ENCODE data around the gene LRRD1.

DNA sequence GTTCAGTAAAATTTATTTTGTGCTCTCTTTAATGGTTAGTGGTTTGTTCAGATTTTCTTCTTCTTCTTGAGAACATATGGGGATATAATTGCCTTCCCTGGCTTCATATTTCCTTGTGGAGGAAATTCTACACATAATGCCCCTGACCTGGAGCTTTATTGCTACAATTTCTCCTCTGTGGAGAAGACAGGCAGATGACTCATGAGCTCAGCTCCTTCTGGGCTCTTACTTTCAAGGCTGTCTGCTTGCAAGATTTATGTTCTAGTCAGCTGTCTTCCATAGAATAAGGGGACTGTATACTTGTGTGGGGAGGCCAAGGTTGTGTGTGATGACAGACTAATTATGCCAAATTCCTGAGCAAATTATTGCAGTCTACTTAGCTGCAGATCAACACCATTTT is 1.6 kb downstream of the LRRD1 start:
- TF ChIP-seq EP400 (IDR thresholded peaks at IDR 0.05), result no peak
- TF ChIP-seq ELF4 (CRISPR knock-in tag; IDR thresholded peaks at IDR 0.05), result no peak
- TF ChIP-seq, protein P1, sequence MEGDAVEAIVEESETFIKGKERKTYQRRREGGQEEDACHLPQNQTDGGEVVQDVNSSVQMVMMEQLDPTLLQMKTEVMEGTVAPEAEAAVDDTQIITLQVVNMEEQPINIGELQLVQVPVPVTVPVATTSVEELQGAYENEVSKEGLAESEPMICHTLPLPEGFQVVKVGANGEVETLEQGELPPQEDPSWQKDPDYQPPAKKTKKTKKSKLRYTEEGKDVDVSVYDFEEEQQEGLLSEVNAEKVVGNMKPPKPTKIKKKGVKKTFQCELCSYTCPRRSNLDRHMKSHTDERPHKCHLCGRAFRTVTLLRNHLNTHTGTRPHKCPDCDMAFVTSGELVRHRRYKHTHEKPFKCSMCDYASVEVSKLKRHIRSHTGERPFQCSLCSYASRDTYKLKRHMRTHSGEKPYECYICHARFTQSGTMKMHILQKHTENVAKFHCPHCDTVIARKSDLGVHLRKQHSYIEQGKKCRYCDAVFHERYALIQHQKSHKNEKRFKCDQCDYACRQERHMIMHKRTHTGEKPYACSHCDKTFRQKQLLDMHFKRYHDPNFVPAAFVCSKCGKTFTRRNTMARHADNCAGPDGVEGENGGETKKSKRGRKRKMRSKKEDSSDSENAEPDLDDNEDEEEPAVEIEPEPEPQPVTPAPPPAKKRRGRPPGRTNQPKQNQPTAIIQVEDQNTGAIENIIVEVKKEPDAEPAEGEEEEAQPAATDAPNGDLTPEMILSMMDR (IDR thresholded peaks at IDR 0.05 in 2 of 3, conservative IDR thresholded peaks at IDR 0.05 in 1 of 3; ENCODE audit: insufficient read depth in 2 of 3, low read depth in 1 of 3, low read length in 3 of 3), result no peak
- TF ChIP-seq ZNF57 (CRISPR knock-in tag; IDR thresholded peaks at IDR 0.05), result no peak
- no peak for TF ChIP-seq SRSF9 (IDR thresholded peaks at IDR 0.05; ENCODE audit: borderline replicate concordance, low read depth, low read length)
- no peak for TF ChIP-seq SETDB1 (IDR thresholded peaks at IDR 0.05; ENCODE audit: low read length)
- TF ChIP-seq GMEB1 (CRISPR knock-in tag; IDR thresholded peaks at IDR 0.05), result no peak
- no peak for TF ChIP-seq CBX3 (IDR thresholded peaks at IDR 0.05; ENCODE audit: borderline replicate concordance in 1 of 2, low read length in 2 of 2)
- no peak for TF ChIP-seq POLR2A (conservative IDR thresholded peaks at IDR 0.05)

Data from K562 (cell line).